Calu3 (cell line): ENCODE results near the gene KCNV2. TPM values are rescaled to one million over a fixed set of nuclear protein-coding genes. Genes with fewer than 3 reads are reported as not detected.

ENCODE experiments used
- BruUV-seq: library from RNA; stranded (reverse); fragments of 400-500 nt; replicated peaks from 2 replicates; lab custom pipeline; 2021; lab: Mats Ljungman, UMichigan
- CTCF ChIA-PET: fragments of 300-600 bp; sonication (Branson Sonifier 250); formaldehyde crosslinking; loops from one replicate; lab custom pipeline; 2022; ENCODE audit warnings: antibody characterized with exemption; lab: Charles Lee
- DNase-seq: peaks from one replicate; pipeline ENCODE4 v3.0.0; 2022
- H3K27ac Mint-ChIP-seq: one replicate; pipeline ENCODE4 v1.8.0; 2022; ENCODE audit warnings: mixed read lengths; ENCODE audit not compliant: unreplicated experiment
- H3K27me3 Mint-ChIP-seq: one replicate; pipeline ENCODE4 v1.8.0; 2022; ENCODE audit warnings: mixed read lengths; ENCODE audit not compliant: unreplicated experiment
- H3K36me3 Mint-ChIP-seq: one replicate; pipeline ENCODE4 v1.8.0; 2022; ENCODE audit warnings: mild to moderate bottlenecking, moderate library complexity, mixed read lengths; ENCODE audit not compliant: insufficient read depth, unreplicated experiment
- H3K4me1 Mint-ChIP-seq: one replicate; pipeline ENCODE4 v1.8.0; 2022; ENCODE audit warnings: mild to moderate bottlenecking, low read depth, mixed read lengths; ENCODE audit not compliant: unreplicated experiment
- H3K4me3 Mint-ChIP-seq: one replicate; pipeline ENCODE4 v1.8.0; 2022; ENCODE audit warnings: mild to moderate bottlenecking, low read depth, moderate library complexity, mixed read lengths; ENCODE audit not compliant: unreplicated experiment
- H3K9me3 Mint-ChIP-seq: one replicate; pipeline ENCODE4 v1.8.0; 2022; ENCODE audit warnings: low read depth, mixed read lengths; ENCODE audit not compliant: unreplicated experiment
- intact Hi-C: fragments of 100-400 bp; cut with micrococcal nuclease; formaldehyde crosslinking; loops from one replicate; pipeline ENCODE4 v1.10.0; 2022; ENCODE audit not compliant: unreplicated experiment
- total RNA-seq: library from RNA; stranded (reverse); gene quantifications from 2 replicates; pipeline ENCODE4 v1.2.3, GENCODE V29; 2022
- TF ChIP-seq, protein P1 (sequence below): fragments of 200-600 bp; IDR thresholded peaks from one replicate; pipeline ENCODE4 v1.8.0; 2022; ENCODE audit warnings: antibody characterized with exemption; ENCODE audit not compliant: unreplicated experiment

KCNV2 gene
- total RNA-seq, 1 experiment from 2014 or later, result not detected

DNA sequence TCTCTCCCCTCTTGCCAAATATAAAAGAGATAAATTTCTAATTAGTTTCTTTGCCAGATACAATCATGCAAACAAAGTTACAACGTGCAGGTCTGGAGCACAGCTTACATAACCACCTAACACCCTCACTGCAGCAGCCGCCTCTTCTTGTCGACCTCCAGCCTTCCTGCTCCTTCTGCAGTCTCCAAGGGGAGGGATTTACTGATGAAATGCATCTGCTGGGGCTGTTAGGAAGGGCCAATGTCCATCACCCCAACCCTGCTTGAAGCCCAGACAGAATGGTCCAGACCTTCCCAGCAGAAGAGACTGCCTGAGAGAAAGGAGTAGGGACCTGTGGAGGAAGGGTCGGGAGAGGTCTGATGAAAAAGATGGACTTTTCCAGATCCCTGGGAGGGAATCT lies 15.2 kb downstream of the KCNV2 start:
- intact Hi-C loops, result no loop called here
- CTCF ChIA-PET, result no interaction called here
- H3K4me3 Mint-ChIP-seq, result no peak overlapping the region
- no peak for DNase-seq
- H3K4me1 Mint-ChIP-seq, result no peaks in the 10 kb centered on the region
- H3K9me3 Mint-ChIP-seq, result no peaks in the 10 kb centered on the region
- H3K27me3 Mint-ChIP-seq, result no peaks in the 10 kb centered on the region
- H3K27ac Mint-ChIP-seq, result no peak overlapping the region
- peaks cover 7% of the 10 kb centered on the region for H3K36me3 Mint-ChIP-seq
- TF ChIP-seq, protein P1, sequence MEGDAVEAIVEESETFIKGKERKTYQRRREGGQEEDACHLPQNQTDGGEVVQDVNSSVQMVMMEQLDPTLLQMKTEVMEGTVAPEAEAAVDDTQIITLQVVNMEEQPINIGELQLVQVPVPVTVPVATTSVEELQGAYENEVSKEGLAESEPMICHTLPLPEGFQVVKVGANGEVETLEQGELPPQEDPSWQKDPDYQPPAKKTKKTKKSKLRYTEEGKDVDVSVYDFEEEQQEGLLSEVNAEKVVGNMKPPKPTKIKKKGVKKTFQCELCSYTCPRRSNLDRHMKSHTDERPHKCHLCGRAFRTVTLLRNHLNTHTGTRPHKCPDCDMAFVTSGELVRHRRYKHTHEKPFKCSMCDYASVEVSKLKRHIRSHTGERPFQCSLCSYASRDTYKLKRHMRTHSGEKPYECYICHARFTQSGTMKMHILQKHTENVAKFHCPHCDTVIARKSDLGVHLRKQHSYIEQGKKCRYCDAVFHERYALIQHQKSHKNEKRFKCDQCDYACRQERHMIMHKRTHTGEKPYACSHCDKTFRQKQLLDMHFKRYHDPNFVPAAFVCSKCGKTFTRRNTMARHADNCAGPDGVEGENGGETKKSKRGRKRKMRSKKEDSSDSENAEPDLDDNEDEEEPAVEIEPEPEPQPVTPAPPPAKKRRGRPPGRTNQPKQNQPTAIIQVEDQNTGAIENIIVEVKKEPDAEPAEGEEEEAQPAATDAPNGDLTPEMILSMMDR, result no peak
- no TSS peak for BruUV-seq

DNA sequence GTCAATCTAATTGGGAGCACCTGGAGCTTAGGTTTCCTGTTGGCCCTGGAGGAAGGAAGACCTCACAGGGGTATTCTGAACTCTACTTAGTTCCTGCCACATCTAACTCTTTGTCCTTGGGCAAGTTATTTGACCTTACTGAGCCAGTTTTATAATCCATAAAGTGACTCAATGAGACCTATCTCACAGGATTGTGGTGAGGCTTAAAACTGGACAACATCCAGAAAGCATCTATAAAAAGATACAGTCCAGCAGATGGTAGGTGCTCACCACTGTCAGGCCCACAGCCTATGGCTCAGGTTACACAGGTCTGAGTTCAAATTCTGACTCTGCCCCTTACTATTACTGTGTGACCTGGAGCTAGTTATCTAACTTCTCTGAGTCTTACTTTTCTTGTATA lies 23.3 kb downstream of the KCNV2 start:
- no TSS peak for BruUV-seq
- Mint-ChIP-seq H3K4me3 (no peak overlapping the region), H3K4me1 (no peaks in the 10 kb centered on the region), H3K27ac (no peak overlapping the region), H3K27me3 (no peaks in the 10 kb centered on the region), H3K9me3 (no peaks in the 10 kb centered on the region), H3K36me3 (peaks cover 3% of the 10 kb centered on the region)
- CTCF ChIA-PET, result no interaction called here
- TF ChIP-seq, protein P1, result no peak
- intact Hi-C loops, result no loop called here
- no peak for DNase-seq

DNA sequence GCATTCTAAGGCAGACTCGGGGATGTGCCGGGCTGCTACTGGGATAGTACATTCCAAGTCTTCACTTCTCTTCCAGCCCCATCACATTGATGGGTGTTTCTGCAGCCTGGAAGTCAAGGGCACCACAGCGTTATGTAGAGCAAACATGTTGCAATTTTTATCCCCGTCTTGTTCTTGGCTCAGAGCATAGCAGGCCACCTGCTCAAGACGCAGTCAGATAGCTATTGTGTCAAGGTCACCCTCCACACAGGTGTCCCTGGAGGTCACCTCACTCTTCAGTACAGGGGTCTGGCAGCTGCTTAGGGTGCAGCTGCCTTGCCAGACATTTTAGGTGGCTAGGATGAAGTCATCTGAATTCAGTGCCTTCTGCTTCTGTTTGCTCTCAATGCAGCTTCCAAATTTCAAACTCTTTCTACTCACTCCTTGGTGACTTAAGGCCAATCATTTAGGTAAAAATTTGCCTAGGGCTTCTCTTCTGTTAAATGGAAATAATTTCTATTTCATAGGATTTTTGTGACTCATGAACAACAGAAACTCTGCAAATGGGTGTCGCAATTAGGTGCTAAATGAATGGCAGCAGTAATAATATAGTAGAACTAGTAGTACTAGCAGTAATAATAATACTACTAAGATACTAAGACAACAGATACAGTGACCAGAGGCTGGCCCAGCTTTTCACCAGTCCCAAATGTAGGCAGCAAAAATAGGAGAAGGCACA lies 24.3 kb downstream of the KCNV2 start:
- intact Hi-C loops, result no loop called here
- no peaks in the 10 kb centered on the region for H3K27me3 Mint-ChIP-seq
- no TSS peak for BruUV-seq
- TF ChIP-seq, protein P1, result no peak
- DNase-seq, result no peak
- H3K9me3 Mint-ChIP-seq, result no peaks in the 10 kb centered on the region
- peaks cover 3% of the 10 kb centered on the region for H3K36me3 Mint-ChIP-seq
- no peaks in the 10 kb centered on the region for H3K4me1 Mint-ChIP-seq
- no peak overlapping the region for H3K27ac Mint-ChIP-seq
- H3K4me3 Mint-ChIP-seq, result no peak overlapping the region
- CTCF ChIA-PET, result no interaction called here

DNA sequence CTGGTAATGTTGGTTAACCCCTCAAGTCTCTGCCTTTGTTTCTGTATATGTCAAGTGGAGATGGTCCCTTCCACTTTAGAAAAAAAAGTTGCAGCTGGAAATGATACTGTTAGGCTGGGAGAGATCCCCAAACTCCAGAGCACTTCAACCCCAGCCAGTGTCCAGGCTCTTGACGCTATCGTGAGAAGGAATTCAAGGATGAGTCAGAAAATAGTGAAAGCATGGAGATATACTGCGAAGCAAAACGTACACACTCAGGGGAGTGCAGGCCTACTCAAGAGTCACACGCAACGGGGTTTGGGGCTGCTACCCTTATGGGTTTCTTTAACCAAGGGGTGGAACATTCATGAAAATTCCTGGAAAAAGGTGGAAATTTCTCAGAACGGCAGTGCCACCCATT lies 24.9 kb downstream of the KCNV2 start:
- intact Hi-C loops, result no loop called here
- Mint-ChIP-seq H3K27me3 (no peaks in the 10 kb centered on the region), H3K27ac (no peak overlapping the region), H3K36me3 (no peaks in the 10 kb centered on the region), H3K9me3 (no peaks in the 10 kb centered on the region), H3K4me3 (no peak overlapping the region), H3K4me1 (no peaks in the 10 kb centered on the region)
- TF ChIP-seq, protein P1, result no peak
- BruUV-seq, result no TSS peak
- CTCF ChIA-PET, result no interaction called here
- DNase-seq, result no peak
